Parathyroid adenoma (tissue), 2 donors: ENCODE measurements around the gene SLC51B.
A peak's percentile ranks its signal among the peaks of the same experiment; 100 is the strongest.
"Not testable (repeated sequence)": the region's sequence is repeated elsewhere in the genome, so short reads cannot be mapped to it uniquely, and the experiment has no call there.

Experiments
- H2AFZ ChIP-seq: fragments of 300-600 bp; sonication (generic); one replicate; pipeline ENCODE4 v1.7.0; 2017; ENCODE audit warnings: antibody characterized with exemption, mild to moderate bottlenecking
- H3K27ac ChIP-seq: fragments of 300-600 bp; sonication (generic); one replicate; pipeline ENCODE4 v1.7.0; 2017
- H3K27me3 ChIP-seq: fragments of 300-600 bp; sonication (generic); one replicate; pipeline ENCODE4 v1.7.0; 2017; ENCODE audit warnings: low read length; ENCODE audit not compliant: control insufficient read depth, insufficient read depth
- H3K36me3 ChIP-seq: fragments of 300-600 bp; sonication (generic); one replicate; pipeline ENCODE4 v1.7.0; 2017; ENCODE audit warnings: low read length; ENCODE audit not compliant: control insufficient read depth, insufficient read depth
- H3K4me1 ChIP-seq: fragments of 300-600 bp; sonication (generic); one replicate; pipeline ENCODE4 v1.7.0; 2017; ENCODE audit warnings: control low read depth
- H3K4me2 ChIP-seq: fragments of 300-600 bp; sonication (generic); one replicate; pipeline ENCODE4 v1.7.0; 2017; ENCODE audit warnings: low read length
- H3K4me3 ChIP-seq: fragments of 300-600 bp; sonication (generic); one replicate; pipeline ENCODE4 v1.7.0; 2017; ENCODE audit warnings: low read depth, low read length
- H3K79me2 ChIP-seq: fragments of 300-600 bp; sonication (generic); one replicate; pipeline ENCODE4 v1.7.0; 2017; ENCODE audit warnings: control low read depth
- H3K9ac ChIP-seq: fragments of 300-600 bp; sonication (generic); one replicate; pipeline ENCODE4 v1.7.0; 2017; ENCODE audit warnings: mild to moderate bottlenecking
- H3K9me3 ChIP-seq: fragments of 300-600 bp; sonication (generic); one replicate; pipeline ENCODE4 v1.7.0; 2017; ENCODE audit warnings: low read length; ENCODE audit not compliant: control insufficient read depth
- TF ChIP-seq, protein P1 (sequence below): fragments of 300-600 bp; sonication (generic); IDR thresholded peaks from one replicate; pipeline ENCODE4 v1.7.0; 2017; ENCODE audit warnings: antibody characterized with exemption, mild to moderate bottlenecking
- donor health status: primary hyperparathyroidism.

The SLC51B gene

GRCh38 chr15:65097651-65098263 is 52.6 kb downstream of the SLC51B start:
- TF ChIP-seq, protein P1, sequence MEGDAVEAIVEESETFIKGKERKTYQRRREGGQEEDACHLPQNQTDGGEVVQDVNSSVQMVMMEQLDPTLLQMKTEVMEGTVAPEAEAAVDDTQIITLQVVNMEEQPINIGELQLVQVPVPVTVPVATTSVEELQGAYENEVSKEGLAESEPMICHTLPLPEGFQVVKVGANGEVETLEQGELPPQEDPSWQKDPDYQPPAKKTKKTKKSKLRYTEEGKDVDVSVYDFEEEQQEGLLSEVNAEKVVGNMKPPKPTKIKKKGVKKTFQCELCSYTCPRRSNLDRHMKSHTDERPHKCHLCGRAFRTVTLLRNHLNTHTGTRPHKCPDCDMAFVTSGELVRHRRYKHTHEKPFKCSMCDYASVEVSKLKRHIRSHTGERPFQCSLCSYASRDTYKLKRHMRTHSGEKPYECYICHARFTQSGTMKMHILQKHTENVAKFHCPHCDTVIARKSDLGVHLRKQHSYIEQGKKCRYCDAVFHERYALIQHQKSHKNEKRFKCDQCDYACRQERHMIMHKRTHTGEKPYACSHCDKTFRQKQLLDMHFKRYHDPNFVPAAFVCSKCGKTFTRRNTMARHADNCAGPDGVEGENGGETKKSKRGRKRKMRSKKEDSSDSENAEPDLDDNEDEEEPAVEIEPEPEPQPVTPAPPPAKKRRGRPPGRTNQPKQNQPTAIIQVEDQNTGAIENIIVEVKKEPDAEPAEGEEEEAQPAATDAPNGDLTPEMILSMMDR, result no peak
- Histone ChIP-seq H3K9me3 (no peaks in the 10 kb centered on the region), H3K36me3 (no peaks in the 10 kb centered on the region), H3K9ac (no peak overlapping the region), H3K79me2 (no peaks in the 10 kb centered on the region), H2AFZ (no peak overlapping the region), H3K4me1 (no peaks in the 10 kb centered on the region), H3K27me3 (no peaks in the 10 kb centered on the region), H3K4me3 (no peak overlapping the region), H3K27ac (no peak overlapping the region), H3K4me2 (no peak overlapping the region)

GRCh38 chr15:65099336-65099735 is 54.1 kb downstream of the SLC51B start:
- TF ChIP-seq, protein P1, result no peak
- H3K36me3 ChIP-seq, result no peaks in the 10 kb centered on the region

DNA sequence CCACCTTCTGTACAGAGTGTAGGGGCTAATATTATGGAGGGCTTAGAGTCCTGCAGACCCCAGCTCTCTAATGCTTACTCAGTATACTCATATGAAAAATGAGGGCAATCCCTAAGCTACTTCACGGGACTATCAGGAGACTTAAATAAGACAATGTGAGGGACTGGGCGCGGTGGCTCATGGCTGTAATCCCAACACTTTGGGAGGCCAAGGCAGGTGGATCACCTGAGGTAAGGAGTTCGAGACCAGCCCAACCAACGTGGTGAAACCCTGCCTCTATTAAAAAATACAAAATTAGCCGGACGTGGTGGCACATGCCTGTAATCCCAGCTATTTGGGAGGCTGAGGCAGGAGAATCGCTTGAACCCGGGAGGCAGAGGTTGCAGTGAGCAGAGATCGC is 54.6 kb downstream of the SLC51B start:
- H2AFZ ChIP-seq, H3K9ac ChIP-seq, H3K4me1 ChIP-seq, H3K4me3 ChIP-seq, H3K4me2 ChIP-seq, H3K79me2 ChIP-seq, H3K9me3 ChIP-seq, H3K27ac ChIP-seq, H3K36me3 ChIP-seq, H3K27me3 ChIP-seq: not testable (repeated sequence)

More at GRCh38 chr15:65099336-65099735, 54.1 kb downstream of the SLC51B start:
- H2AFZ ChIP-seq, result no peak overlapping the region
- no peaks in the 10 kb centered on the region for H3K9me3 ChIP-seq
- H3K27ac ChIP-seq, result no peak overlapping the region
- H3K4me3 ChIP-seq, result no peak overlapping the region
- no peaks in the 10 kb centered on the region for H3K27me3 ChIP-seq
- no peaks in the 10 kb centered on the region for H3K4me1 ChIP-seq
- H3K4me2 ChIP-seq, result no peak overlapping the region
- no peaks in the 10 kb centered on the region for H3K79me2 ChIP-seq
- H3K9ac ChIP-seq, result no peak overlapping the region

DNA sequence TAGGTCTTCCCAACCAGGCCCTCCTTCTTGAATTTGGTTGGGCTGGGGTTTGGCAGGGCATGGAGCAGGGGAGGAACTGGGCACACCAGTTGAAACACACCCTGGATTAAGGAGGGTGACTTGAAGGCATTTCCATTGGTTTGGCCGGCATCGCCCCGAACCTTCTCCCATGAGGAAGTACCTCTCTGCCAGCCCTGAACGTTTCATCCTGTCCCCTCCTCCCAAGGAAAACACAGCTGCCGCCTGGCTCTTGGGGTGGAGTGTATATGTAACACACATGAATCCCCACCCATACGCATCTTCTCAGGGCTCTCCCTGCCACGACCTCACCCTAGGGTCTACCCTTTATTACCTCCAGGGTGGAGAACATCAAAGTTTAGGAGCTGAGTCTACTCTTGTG is 55.3 kb downstream of the SLC51B start:
- Histone ChIP-seq H3K9me3 (no peaks in the 10 kb centered on the region), H3K4me3 (no peak overlapping the region), H3K27me3 (no peaks in the 10 kb centered on the region), H2AFZ (no peak overlapping the region), H3K4me2 (no peak overlapping the region), H3K4me1 (no peaks in the 10 kb centered on the region), H3K27ac (no peak overlapping the region), H3K9ac (no peak overlapping the region), H3K79me2 (no peaks in the 10 kb centered on the region), H3K36me3 (no peaks in the 10 kb centered on the region)
- TF ChIP-seq, protein P1, result no peak

DNA sequence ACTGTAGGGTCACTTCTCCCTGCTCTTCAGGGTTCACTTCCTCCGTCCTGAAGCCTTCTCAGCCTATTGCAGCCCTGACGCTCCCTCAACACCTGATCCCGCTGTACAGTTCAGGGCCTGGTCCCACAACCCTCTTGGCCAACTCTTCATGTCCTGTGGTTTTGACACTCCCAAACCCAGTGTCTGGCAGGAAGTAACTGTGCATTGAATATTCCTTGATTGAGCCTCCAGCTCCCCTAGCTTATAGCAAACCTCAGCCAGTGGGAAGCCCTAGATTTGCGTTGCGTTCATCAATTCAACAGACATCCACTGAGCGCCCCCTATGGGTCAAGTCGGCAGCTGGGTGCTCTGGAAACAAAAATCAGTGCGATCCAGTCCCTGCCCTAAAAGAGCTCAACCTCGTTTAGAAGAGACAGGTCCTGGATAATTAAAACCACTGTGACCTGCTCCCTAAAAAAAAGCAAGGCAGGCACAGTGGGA is 56.3 kb downstream of the SLC51B start:
- H3K4me2 ChIP-seq, result no peak overlapping the region
- H3K9me3 ChIP-seq, result no peaks in the 10 kb centered on the region
- no peaks in the 10 kb centered on the region for H3K27me3 ChIP-seq
- H3K27ac ChIP-seq, result no peak overlapping the region
- no peaks in the 10 kb centered on the region for H3K36me3 ChIP-seq
- H2AFZ ChIP-seq, result no peak overlapping the region
- H3K79me2 ChIP-seq, result no peaks in the 10 kb centered on the region
- H3K9ac ChIP-seq, result no peak overlapping the region
- TF ChIP-seq, protein P1, result peak; percentile 48
- H3K4me3 ChIP-seq, result no peak overlapping the region
- H3K4me1 ChIP-seq, result no peaks in the 10 kb centered on the region
